H9 (cell line): Measurements from ENCODE around the gene TMA16. TPM values are rescaled to one million over a fixed set of nuclear protein-coding genes. Genes with fewer than 3 reads are reported as not detected.

Experiments
- DNase-seq: peaks from one replicate; pipeline ENCODE4 v3.0.0-alpha.2; 2017
- H2AFZ ChIP-seq: one replicate; pipeline ENCODE4 v1.6.1; 2013; ENCODE audit warnings: mild to moderate bottlenecking, low read length, control low read depth, moderate library complexity
- H2AK5ac ChIP-seq: 2 replicates; pipeline ENCODE4 v1.6.1; 2013; ENCODE audit warnings: low read length, control low read depth, mixed read lengths; ENCODE audit not compliant: insufficient read length
- H2BK120ac ChIP-seq: one replicate; pipeline ENCODE4 v1.6.1; 2013; ENCODE audit warnings: low read depth, mild to moderate bottlenecking, low read length, control low read depth, inconsistent platforms; ENCODE audit not compliant: poor library complexity, severe bottlenecking
- H2BK12ac ChIP-seq: 2 replicates; pipeline ENCODE4 v1.6.1; 2013; ENCODE audit warnings: low read length, control low read depth, mixed read lengths, low read depth; ENCODE audit not compliant: insufficient read length
- H2BK15ac ChIP-seq: 2 replicates; pipeline ENCODE4 v1.6.1; 2013; ENCODE audit warnings: low read depth, low read length, control low read depth
- H2BK20ac ChIP-seq: one replicate; pipeline ENCODE4 v1.6.1; 2013; ENCODE audit warnings: low read depth, mild to moderate bottlenecking, low read length, control low read depth, inconsistent platforms; ENCODE audit not compliant: poor library complexity, severe bottlenecking
- H2BK5ac ChIP-seq: 2 replicates; pipeline ENCODE4 v1.6.1; 2013; ENCODE audit warnings: low read length, control low read depth, mixed read lengths; ENCODE audit not compliant: insufficient read length
- H3K14ac ChIP-seq: 2 replicates; pipeline ENCODE4 v1.6.1; 2013; ENCODE audit warnings: low read length, control low read depth; ENCODE audit not compliant: insufficient read depth
- H3K18ac ChIP-seq: 2 replicates; pipeline ENCODE4 v1.6.1; 2013; ENCODE audit warnings: low read depth, mild to moderate bottlenecking, mixed read lengths, low read length, control low read depth; ENCODE audit not compliant: insufficient read length
- H3K23ac ChIP-seq: 2 replicates; pipeline ENCODE4 v1.6.1; 2013; ENCODE audit warnings: low read length, control low read depth, mixed read lengths, low read depth; ENCODE audit not compliant: insufficient read length
- H3K23me2 ChIP-seq: 2 replicates; pipeline ENCODE4 v1.6.1; 2013; ENCODE audit warnings: low read depth, mild to moderate bottlenecking, mixed read lengths, low read length, control low read depth; ENCODE audit not compliant: insufficient read length, poor library complexity, severe bottlenecking
- H3K27ac ChIP-seq: 2 replicates; pipeline ENCODE4 v1.5.1; 2013; ENCODE audit warnings: low read length, control low read depth, mixed read lengths, low read depth; ENCODE audit not compliant: insufficient read length
- H3K27me3 ChIP-seq: 2 replicates; pipeline ENCODE4 v1.6.1; 2013; ENCODE audit warnings: low read length, control low read depth, inconsistent platforms; ENCODE audit not compliant: insufficient read depth
- H3K4ac ChIP-seq: 2 replicates; pipeline ENCODE4 v1.6.1; 2013; ENCODE audit warnings: low read depth, mild to moderate bottlenecking, control low read depth, inconsistent platforms, low read length, moderate library complexity
- H3K4me1 ChIP-seq: 2 replicates; pipeline ENCODE4 v1.6.1; 2013; ENCODE audit warnings: low read length, control low read depth, inconsistent platforms; ENCODE audit not compliant: insufficient read depth
- H3K4me2 ChIP-seq: 2 replicates; pipeline ENCODE4 v1.6.1; 2013; ENCODE audit warnings: low read length, control low read depth, mixed read lengths; ENCODE audit not compliant: insufficient read length, insufficient read depth
- H3K56ac ChIP-seq: 2 replicates; pipeline ENCODE4 v1.6.1; 2013; ENCODE audit warnings: low read depth, mild to moderate bottlenecking, mixed read lengths, low read length, control low read depth; ENCODE audit not compliant: insufficient read length
- H3K79me1 ChIP-seq: 2 replicates; pipeline ENCODE4 v1.6.1; 2013; ENCODE audit warnings: low read depth, mild to moderate bottlenecking, moderate library complexity, low read length, control low read depth, inconsistent platforms; ENCODE audit not compliant: insufficient read depth, poor library complexity, severe bottlenecking
- H3K79me2 ChIP-seq: 2 replicates; pipeline ENCODE4 v1.6.1; 2013; ENCODE audit warnings: low read length, control low read depth, inconsistent platforms; ENCODE audit not compliant: insufficient read depth
- H3K9ac ChIP-seq: 2 replicates; pipeline ENCODE4 v1.6.1; 2013; ENCODE audit warnings: low read length, control low read depth, mixed read lengths; ENCODE audit not compliant: insufficient read length; ENCODE audit errors: extremely low read depth
- H3K9me3 ChIP-seq: one replicate; pipeline ENCODE4 v1.6.1; 2013; ENCODE audit warnings: low read depth, low read length, inconsistent platforms; ENCODE audit not compliant: control insufficient read depth
- H3T11ph ChIP-seq: one replicate; pipeline ENCODE4 v1.6.1; 2013; ENCODE audit warnings: mild to moderate bottlenecking, low read length, control low read depth, inconsistent platforms
- H4K20me1 ChIP-seq: one replicate; pipeline ENCODE4 v1.6.1; 2013; ENCODE audit not compliant: control insufficient read depth, insufficient read length, insufficient read depth
- H4K5ac ChIP-seq: 2 replicates; pipeline ENCODE4 v1.6.1; 2013; ENCODE audit warnings: low read depth, mild to moderate bottlenecking, mixed read lengths, low read length, control low read depth; ENCODE audit not compliant: insufficient read length
- H4K8ac ChIP-seq: replicated peaks from 2 replicates; pipeline ENCODE4 v1.6.1; 2013; ENCODE audit warnings: low read length, control low read depth, mixed read lengths, low read depth; ENCODE audit not compliant: insufficient read length
- H4K91ac ChIP-seq: 2 replicates; pipeline ENCODE4 v1.6.1; 2013; ENCODE audit warnings: low read depth, mild to moderate bottlenecking, moderate library complexity, mixed read lengths, low read length, control low read depth; ENCODE audit not compliant: insufficient read length
- H3K27ac Mint-ChIP-seq, 3 experiments: 2 replicates in 2 of 3; 3 replicates in 1 of 3; pipeline ENCODE4 v1.8.0; 2020 to 2021; ENCODE audit warnings: mixed read lengths in 3 of 3, mild to moderate bottlenecking in 1 of 3, moderate library complexity in 1 of 3
- H3K27me3 Mint-ChIP-seq: 2 replicates; pipeline ENCODE4 v1.8.0; 2021; ENCODE audit warnings: low read depth, mild to moderate bottlenecking, moderate library complexity, mixed read lengths
- H3K36me3 Mint-ChIP-seq, 3 experiments: 2 replicates in 2 of 3; 3 replicates in 1 of 3; pipeline ENCODE4 v1.8.0; 2020 to 2021; ENCODE audit warnings: low read depth in 3 of 3, mixed read lengths in 3 of 3; ENCODE audit not compliant: insufficient read depth in 1 of 3
- H3K4me1 Mint-ChIP-seq, 2 experiments: 2 replicates each; pipeline ENCODE4 v1.8.0; 2020; ENCODE audit warnings: mixed read lengths in 2 of 2
- H3K4me3 Mint-ChIP-seq, 2 experiments: 2 replicates in 1 of 2; 3 replicates in 1 of 2; pipeline ENCODE4 v1.8.0; 2020 to 2021; ENCODE audit warnings: mild to moderate bottlenecking in 2 of 2, mixed read lengths in 2 of 2, moderate library complexity in 1 of 2
- H3K9me3 Mint-ChIP-seq, 2 experiments: 2 replicates in 1 of 2; 3 replicates in 1 of 2; pipeline ENCODE4 v1.8.0; 2020; ENCODE audit warnings: mild to moderate bottlenecking in 2 of 2, mixed read lengths in 2 of 2, moderate library complexity in 1 of 2
- WGBS: extraction: QIAGEN DNeasy Blood & Tissue Kit; methylation state at CpG from one replicate; pipeline ENCODE4 v1.1.7; 2013; ENCODE audit warnings: missing lambda C conversion rate, low lambda C conversion rate, mixed read lengths; ENCODE audit not compliant: insufficient read length; ENCODE audit errors: extremely low coverage; 5-methylcytosine and 5-hydroxymethylcytosine counted together
- total RNA-seq: library from RNA; stranded (reverse); gene quantifications from 2 replicates; pipeline ENCODE4 v1.2.1, GENCODE V29; 2021
- TF ChIP-seq, protein P1 (sequence below): fragments of 200-600 bp; sonication (generic); conservative IDR thresholded peaks from 3 replicates; pipeline ENCODE4 v1.8.0; 2021; ENCODE audit warnings: antibody characterized with exemption, mild to moderate bottlenecking

TMA16 gene
- total RNA-seq, 1 experiment from 2014 or later, result 61.3 TPM

- H3K4me3 Mint-ChIP-seq, result no peak overlapping the region
- Histone ChIP-seq H3K9me3 (no peaks in the 10 kb centered on the region), H3T11ph (no peak overlapping the region), H3K4me1 (no peaks in the 10 kb centered on the region), H3K79me1 (no peaks in the 10 kb centered on the region), H2BK120ac (no peak overlapping the region), H2BK20ac (no peak overlapping the region), H3K14ac (no peak overlapping the region), H3K27ac (no peak overlapping the region), H2BK15ac (no peak overlapping the region), H4K20me1 (no peaks in the 10 kb centered on the region), H2BK12ac (no peak overlapping the region), H3K27me3 (no peaks in the 10 kb centered on the region), H3K79me2 (no peaks in the 10 kb centered on the region), H3K9ac (no peak overlapping the region), H3K23ac (no peak overlapping the region), H2AFZ (no peak overlapping the region), H2AK5ac (no peak overlapping the region), H3K23me2 (no peaks in the 10 kb centered on the region), H4K5ac (no peak overlapping the region), H3K4ac (no peak overlapping the region), H2BK5ac (no peak overlapping the region), H4K8ac (no peak overlapping the region), H3K4me2 (no peak overlapping the region), H3K18ac (no peak overlapping the region), H4K91ac (no peak overlapping the region), H3K56ac (no peak overlapping the region)
- no peaks in the 10 kb centered on the region; a peak in 1 of 7 replicates for H3K36me3 Mint-ChIP-seq
- H3K27ac Mint-ChIP-seq, result no peak overlapping the region
- TF ChIP-seq, protein P1, sequence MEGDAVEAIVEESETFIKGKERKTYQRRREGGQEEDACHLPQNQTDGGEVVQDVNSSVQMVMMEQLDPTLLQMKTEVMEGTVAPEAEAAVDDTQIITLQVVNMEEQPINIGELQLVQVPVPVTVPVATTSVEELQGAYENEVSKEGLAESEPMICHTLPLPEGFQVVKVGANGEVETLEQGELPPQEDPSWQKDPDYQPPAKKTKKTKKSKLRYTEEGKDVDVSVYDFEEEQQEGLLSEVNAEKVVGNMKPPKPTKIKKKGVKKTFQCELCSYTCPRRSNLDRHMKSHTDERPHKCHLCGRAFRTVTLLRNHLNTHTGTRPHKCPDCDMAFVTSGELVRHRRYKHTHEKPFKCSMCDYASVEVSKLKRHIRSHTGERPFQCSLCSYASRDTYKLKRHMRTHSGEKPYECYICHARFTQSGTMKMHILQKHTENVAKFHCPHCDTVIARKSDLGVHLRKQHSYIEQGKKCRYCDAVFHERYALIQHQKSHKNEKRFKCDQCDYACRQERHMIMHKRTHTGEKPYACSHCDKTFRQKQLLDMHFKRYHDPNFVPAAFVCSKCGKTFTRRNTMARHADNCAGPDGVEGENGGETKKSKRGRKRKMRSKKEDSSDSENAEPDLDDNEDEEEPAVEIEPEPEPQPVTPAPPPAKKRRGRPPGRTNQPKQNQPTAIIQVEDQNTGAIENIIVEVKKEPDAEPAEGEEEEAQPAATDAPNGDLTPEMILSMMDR, result no peak
- H3K4me1 Mint-ChIP-seq, result 0 out of 4 replicates have a peak, but pooled peaks cover 0 to 2% of the 10 kb centered on the region in 2 experiments
- no peaks in the 10 kb centered on the region for H3K27me3 Mint-ChIP-seq
- no peak for DNase-seq
- WGBS, result no CpG with 5 or more reads among the region's 1 CpG
- H3K9me3 Mint-ChIP-seq, result no peaks in the 10 kb centered on the region
These were observed 12.3 kb upstream of the TMA16 start for GRCh38 chr4:163482190-163482589.
